GF-D8 (cell line): ENCODE results near the gene SEMA3F.

ENCODE experiments used
- DNase-seq: peaks from one replicate; lab custom pipeline; 2025; lab: John Stamatoyannopoulos, UW

SEMA3F gene

DNA sequence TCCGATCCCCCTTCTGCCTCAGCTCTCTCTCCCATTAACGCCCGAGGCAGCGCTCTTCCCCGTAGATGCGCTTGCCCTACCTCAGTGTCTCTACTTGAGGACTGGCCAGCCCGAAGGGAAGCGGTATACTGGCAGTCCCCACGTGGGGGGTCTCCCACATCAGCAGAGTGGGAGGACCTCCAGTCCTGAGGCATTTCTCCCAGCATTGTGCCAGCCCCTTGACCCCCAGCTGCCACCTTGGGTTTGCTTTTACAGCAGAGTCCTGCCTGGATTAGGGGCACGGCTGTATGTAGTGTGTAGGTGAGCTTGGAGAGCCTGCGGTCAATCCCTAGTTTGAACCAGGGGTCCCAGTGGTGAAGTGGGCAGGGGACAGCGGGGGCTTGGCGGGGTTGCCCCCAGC lies 767 bp downstream of the SEMA3F start:
- DNase-seq, result no peak

DNA sequence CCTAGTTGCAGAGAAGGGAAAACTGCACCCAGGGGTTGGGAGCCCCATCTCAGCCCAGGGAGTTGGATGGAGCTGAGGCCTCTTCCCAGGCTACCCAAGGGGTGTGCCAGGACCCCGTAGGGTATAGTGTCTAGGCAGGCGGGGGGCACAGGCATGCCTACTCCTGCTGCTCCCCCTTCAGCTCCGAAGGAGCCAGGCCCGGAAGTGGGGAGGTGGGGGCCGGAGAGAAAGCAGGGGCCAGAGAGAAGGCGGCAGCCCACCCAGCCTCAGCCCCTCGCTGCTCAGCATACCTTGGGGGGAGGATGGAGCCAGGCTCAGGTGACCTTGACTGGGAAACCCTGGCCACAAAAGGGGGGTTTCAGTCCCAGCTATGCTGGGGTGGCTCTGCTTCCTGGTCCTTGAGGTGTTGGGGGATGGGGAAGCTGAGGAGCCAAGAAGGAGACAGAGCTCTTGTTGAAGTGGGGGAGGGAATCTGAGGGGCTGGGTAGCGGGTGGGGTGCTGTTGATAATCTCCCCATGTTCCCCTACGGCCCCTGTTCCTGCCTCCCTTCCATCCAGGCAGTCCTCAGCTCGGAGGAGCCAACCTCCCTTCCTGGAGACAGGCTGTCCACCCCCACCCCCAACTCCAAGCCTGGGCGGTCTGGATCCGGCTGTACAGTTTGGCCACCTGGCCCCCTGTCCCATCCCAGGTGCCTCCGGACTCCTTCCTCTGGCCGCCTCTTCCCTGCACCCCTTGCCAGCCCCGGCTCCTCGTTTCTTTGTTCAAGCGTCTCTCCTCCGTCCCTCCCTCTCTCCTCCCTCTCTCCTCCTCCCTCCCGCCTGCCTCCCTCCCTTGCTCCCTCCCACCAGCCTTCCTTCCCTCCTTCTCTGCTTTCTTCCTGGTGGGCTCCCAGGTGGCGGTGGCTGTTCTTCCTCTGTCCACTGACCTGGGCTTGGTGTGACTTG lies 1.7 kb downstream of the SEMA3F start:
- DNase-seq, result no peak

DNA sequence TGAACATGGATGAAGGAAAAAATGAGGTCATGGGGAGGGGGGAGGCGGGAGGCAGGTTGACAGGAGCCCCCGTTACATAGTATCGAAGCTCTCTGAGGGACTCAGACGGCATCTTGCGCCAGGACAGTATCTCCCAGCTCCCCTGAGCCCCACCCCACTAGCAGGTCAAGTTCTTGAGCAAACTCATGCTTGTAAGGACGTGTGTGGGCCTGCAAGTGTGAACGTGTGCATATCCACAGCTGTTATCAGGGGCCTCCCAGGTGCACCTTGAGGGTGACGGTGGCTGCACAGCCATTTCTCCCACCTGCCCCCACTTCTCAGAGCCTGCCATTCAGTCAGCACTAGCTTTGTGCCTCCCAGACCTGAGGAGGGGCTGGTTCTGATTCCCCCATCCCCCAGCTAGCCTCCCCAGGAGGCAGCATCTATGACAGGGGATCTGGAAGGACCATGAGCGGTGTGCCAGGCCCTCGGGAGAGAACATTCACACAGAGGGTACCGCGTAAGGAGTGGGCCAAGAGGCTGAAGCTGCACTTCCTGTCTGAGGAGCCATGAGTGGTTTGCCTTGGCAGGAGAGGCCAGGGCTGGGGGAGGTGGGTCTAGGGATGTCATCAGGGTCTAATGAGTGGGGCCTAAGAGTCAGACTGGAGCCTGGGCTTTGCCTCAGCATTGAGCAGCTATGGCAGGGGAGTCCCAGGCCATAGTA lies 2.9 kb downstream of the SEMA3F start:
- no peak for DNase-seq

DNA sequence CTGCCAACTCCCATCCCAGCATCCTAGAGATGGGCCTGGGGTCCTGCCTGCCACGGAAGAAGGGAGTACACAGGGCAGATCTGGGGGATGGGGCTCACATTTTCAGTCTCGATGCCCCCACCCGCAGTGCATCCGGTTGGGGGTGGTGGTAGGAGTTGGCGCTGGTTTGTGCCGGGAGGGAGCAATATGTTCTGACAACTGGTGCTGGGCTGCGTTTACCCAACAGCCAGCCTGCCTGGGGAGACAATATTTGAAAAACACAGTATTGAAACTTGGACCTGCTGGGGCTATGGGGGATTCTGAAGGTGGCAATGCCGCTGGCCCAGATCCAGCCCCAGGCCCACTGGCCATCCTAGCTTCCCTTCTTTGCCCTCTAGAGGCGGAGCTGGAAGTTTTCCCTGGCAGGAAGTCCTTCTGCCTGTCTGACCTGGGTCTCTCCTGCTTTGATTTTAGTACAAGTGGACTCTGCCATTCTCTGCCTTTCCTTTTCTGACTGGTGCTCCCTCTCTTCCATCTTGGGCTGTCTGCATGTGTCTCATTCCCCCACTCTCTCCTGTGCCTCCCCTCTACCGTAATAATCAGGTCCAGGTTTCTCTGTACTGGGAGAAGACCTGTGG lies 3.5 kb downstream of the SEMA3F start:
- no peak for DNase-seq

DNA sequence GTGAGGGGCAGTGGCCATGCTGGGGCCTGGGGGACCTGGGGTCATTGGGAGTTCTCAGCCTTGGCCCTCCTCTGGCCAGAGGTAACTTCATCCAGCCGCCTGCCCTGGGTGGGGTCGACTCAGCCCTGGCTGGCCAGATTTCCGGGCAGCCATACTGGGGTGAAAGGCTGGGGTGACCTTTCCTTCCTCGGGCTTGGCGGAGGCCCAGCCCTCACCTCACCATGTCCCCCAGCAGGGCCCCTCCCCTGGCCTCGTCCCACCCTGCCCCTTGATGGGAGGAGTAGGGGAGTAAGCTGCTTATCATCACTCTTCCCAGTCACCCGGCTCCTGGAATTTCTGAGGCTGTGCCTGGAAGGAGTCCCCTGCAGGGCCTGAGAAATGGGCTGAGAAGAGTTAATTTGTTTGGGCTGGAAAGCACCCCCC lies 5.4 kb downstream of the SEMA3F start:
- DNase-seq, result no peak

DNA sequence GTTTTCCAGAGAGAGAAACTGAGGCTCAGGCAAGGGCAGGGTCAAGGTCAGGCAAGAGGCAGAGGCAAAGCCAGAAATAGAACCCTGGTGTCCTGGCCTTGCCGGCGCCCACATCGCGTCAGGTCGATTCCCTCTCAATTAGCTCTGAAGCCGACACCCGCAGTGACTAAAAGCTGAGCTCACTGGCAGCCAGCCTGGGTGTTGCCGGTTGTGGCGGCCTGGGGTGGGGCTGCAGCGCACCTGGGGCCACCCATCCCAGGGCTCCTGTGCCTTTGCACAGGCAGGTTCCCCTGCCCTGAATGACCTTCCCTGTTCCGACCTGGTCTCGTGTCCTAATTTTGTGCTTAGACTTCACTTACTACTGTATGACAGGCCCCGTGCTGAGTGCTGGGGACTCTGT lies 6.2 kb downstream of the SEMA3F start:
- no peak for DNase-seq

DNA sequence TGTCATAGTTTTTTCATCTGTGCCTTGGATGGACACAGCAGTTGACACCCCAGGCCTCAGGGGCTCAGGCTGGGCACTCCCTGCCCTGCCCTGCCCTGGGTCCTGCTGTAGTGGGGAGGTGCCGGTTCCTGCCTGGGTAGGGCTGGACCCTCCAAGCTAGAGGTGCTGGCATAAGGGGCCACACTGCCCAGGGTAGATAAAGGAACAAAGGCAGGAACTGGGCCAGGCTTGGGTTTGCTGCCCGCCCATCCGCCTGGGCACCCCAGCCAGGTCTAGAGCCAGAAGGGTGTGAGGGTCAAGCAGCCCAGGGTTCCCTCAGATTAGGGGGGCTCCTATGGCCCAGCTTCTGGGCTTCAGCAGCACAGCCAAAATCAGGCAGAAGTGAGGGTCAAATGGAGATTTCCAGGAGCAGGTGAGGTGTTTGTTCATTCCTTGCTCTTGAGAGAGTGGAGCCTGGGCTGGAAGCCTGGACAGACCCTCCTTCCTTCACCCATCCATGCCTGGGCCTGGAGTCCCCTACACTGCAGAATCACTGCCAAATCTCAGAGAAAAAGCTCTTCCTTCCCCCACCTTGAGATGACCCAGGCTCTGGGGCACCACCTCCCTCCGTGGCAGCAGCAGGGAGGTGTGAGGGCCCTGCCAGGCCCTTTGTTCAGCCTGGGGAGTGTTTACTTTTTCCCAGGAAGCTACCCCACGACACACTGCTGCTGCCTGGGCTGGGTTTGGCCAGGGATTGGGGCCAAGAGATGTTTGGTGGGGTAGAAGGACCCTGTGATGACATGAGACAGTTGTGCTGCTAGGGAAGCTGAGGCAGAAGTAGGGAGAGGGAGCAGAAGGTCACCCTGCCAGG lies 7.1 kb downstream of the SEMA3F start:
- DNase-seq, result no peak

DNA sequence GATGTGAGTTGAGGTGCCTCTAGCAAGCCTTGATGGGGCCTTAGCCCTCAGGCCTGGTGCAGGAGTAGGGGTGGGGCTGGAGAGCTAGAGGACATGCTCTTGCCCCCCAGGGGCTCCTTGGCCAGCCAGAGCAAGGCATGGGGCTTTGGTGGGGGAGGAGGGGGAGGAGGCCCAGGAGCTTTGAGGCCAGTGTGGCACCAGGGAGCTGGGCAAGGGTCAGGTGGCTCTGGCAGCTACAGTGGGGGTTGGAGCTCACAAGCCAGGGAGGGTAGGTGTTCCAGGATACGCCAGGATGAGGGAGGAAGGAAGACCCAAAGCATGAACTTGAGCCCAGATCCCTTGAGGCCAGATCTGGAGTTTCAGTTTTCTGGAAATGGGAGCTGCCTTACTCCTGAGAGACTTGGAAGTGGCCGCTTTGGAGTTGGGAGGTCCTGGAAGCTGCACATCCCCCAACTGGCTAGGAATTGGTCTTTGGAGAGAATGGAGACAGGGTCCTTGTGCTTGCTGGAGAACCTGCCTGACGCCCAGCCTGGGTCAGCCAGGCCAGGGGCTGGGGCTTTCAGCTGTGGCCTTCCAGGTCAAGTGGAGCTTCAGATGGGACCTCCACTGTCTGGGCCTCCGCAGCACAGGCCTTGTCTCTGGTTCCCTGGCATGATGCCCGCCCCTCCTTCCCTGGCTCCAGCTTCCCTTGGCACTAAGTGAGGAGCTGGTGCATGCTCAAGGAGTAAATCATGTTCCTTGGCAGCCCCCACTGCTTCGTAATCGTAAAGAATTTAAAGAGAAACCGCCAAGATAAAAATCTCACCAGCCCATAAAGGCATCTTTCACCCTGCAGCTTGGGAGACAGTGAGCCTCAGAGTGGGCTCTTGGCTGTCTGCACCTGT lies 8.7 kb downstream of the SEMA3F start:
- DNase-seq, result no peak

DNA sequence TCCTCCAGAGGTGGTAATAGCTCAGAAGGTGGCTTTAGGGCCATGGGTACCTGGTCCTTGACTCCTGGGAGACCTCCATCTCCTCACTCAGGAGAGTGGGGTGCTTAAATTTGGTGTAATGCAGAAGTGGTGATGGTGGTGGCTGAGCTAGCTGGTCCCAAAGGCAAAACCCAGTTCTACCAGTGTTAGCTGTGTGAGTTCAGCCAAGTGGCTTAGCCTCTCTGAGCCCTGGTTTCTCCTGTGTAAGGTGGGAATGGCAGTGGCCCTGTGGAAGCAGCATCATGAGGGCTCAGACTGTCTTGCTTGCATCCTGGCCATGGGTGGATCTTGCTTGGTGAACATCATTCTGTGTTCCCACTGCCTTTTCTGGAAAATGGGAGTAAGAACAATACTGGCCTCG lies 9.4 kb downstream of the SEMA3F start:
- DNase-seq, result no peak

DNA sequence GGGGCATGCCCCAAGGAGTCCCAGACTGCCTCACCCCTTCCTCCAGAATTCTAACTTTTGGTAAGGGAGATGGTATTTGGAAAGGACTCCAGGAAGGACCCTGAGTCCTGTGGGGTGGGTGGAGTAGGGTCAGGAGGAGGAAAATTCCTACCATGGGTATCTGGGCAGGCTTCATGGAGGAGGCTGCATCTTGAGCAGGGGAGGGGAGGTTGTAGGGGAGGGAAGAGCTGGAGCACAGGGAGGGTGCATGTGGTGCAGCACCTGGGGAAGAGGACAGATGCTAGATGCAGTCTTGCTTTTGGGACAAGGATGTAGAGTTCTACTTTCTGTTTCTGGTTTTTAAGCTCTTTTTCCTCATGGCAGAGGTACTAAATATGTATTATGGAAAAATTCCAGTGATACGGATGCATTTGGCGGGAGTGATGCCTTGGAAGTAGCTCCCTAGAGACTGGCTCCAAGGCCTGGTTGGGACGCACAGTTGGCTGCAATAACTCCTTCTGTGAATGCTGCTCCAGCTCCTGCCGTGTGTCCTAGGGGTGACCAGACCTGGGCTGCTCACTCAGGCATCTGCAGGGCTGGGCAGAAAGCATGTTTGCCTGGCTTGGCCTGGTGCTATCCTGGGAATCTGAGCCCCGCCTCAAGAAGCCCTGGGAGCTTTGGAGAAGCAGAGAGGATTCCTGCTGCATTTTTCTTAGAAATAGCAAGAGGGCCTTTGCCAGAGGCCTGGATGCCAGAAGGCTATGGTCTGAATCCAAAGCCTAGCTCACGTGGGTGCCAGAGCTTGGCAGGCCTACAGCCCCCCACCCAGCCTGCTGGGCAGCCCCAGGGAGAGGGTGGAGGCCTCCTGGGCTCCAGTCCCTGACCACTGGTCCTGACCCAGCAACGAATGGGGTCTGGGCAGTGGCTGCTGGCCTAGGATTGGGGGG lies 10.1 kb downstream of the SEMA3F start:
- DNase-seq, result no peak

DNA sequence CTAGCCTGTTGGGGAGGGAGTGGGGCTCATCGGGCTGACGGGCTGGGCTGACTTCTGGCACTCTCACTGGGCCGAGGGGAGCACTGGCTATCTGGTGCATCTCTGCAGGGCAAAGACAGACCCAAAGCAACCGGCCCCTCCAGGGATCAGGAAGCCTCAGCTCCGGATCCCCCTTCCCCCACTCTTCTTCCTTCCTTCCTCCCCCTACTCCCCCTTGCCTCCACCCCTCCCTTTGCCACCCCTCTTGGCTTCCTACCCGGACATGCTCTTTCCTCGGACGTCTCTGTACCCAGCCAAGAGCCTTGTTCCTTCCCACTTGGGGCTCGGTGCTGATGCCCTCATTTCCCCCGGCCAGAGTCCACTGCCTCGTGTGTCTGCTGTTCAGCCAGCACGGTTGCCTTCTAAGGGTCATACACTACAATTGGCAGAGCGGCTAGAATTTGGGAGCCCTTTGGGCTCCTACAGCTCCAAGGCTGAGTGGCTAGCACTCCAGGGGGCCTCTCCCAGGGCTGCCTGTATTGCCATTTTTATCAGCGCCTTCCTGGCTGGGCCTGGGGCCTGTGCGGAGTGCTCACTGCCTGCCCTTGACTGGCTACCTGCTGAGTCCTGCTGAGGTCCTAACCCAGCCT lies 10.9 kb downstream of the SEMA3F start:
- DNase-seq, result no peak

DNA sequence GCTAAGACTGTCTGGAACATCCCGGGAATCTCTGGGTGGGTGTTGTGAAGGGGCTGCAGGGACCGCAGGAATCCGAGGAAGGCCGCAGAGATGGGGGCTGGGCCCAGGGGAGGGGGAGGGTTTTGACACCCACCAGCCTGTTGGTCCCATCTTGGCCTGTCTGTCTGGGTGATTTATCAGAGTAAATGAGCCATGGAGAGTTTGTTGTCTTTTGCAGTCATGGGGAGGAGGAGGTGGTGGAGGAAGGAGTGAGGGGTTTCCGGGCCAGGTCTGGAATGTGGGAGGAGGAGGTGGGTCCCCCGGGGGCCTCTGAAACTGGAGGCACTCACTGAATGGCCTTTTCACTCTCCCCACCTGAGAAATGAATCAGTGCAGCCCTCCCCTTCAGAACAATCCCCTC lies 11.5 kb downstream of the SEMA3F start:
- DNase-seq, result no peak

DNA sequence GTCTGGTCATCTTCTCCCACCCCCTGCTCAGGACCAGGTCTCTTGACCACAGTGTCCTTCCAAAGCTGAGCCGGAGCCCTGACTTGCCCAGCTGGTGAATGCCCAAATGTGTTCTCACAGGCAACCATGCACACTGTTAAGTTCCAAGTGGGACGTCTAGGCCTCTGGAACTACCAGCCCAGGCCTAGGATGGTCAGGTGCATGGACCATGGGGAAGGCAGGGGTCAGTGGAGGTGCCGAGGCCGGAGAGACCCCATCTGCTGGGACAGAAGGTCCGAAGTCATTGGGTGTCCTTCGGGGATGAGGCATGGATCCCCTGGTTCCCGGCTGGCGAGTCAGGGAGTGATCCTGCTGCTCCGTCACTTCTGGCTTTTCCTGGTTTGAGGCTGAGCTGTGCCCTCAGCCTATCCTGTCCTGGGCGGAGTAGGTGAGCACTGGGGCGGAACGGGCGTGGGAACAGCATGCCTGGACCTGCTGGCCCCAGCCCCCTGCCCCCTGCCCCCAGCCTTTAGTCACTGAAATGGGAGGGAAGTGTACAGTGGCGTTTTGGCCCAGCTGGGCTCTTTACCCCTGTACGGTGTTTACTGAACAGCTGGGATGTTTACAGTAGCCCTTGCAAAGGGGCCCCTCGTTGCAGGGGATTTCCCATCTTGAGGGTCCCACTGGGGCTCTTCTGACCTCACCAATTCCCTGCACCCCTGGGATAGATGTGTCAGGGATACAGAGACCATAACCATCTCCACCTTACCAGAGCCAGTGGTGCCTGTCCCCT lies 12.1 kb downstream of the SEMA3F start:
- DNase-seq, result no peak

DNA sequence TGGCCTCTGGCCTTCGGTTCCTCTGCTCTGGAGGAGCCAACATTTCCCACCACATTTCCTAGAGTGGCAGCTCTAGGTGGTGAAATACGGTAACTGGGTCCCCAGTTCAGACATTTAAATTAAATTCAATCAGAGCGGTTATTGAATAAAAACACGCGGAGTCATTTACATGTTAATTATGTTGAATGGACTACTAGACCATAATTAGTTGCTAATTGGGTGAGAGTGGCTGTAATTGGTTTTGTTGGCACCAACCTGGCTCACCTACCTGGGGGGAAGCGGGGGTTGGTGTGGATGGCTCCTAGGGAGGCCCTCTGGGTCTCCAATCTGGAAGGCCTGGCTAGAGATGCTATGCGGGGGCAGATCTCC lies 12.7 kb downstream of the SEMA3F start:
- no peak for DNase-seq

DNA sequence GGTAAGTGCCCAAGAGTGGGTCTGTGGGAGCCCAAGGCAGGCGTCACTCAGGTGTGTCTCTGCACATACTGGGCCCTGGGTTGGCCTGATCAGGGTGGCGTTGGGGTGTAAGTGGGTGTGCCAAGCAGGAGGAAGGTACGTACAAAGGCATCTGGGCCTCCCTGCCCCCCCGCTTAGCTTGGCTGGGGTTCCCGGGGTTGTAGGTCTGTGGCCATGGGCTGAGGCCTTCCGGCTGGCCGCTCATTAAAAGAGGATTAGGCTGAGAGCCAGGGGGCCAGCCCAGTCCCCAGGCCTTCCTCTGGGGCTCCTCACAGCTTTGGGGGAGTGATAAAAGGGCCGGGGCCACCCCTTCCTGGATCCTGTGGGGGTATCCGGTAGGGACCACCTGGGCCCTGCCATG lies 13.3 kb downstream of the SEMA3F start:
- DNase-seq, result no peak

DNA sequence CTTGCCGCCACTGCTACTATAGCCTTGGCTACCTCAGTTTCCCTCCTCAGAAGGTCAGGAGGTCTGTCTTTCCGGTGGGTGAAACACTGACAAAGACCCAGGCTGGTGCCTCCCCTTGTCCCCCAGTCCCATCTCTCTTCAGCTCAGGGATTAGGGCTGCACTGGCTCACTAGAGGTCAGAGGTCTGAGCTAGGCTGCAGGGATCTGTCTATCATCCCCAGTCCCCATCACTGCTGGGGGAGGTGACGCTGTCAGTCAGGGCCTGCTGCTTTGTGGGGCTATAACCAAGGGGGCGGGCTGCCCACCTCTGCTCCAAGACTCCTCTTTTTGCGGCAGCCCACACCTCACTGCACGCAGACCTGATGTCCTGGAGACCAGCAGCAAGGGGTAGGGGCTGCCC lies 13.7 kb downstream of the SEMA3F start:
- DNase-seq, result no peak

DNA sequence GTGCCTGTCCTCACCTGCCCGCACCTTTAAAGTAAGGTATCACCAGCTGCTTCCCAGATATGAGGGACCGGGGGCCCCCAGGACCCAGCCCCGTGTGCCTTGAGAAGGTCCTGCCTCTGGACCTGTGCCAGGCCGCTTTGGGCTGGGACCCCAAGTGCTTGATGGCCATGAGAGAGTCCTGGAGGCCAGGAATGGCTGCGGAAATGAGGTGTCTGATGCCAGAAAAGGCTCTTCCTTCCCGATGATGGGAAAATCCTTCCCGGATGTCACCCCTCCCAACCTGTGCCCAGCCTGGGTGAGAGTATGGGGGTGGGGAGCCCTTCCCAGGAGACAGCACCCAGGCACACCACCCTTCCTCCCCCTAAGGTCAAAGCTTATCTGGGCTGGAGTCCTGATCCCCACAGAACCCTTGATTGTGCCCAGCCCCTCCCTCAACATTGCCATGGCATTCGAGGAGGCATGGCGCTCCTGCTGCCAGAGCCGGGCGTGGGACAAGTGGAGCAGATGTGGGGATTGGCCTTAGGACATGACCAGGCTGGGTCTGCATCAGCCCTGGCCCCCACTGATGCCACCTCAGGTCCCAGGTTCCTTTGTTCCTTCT lies 14.2 kb downstream of the SEMA3F start:
- no peak for DNase-seq

DNA sequence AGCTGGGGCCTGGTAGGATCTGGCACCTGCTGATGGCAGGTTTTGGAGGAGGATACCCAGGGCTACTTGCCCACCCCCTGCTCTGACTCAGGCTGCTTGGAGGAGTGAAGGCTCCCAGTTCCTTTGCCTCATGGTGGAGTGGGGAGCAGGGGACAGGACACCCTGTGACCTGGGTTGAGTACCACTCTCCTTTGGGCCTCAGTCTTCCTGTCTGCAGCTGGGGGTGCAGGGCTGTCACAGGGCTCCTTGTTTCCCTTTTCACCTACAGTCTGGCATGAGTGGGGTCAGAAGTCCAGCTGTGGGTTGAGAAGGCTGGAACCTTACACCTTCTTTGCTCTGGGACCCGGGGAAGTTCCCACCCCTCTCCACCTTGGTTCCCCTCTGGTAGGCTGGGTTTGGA lies 14.7 kb downstream of the SEMA3F start:
- DNase-seq, result no peak
